HG02763 (cell line): ENCODE measurements around the gene SSRP1.
"Not testable (repeated sequence)": the region's sequence is repeated elsewhere in the genome, so short reads cannot be mapped to it uniquely, and the experiment has no call there.

Source experiments
- ATAC-seq: cut with Tn5 transposase; IDR thresholded peaks from one replicate; pipeline ENCODE4 v1.9.1; 2021; ENCODE audit warnings: mild to moderate bottlenecking, moderate library complexity; ENCODE audit not compliant: unreplicated experiment

SSRP1 gene

DNA sequence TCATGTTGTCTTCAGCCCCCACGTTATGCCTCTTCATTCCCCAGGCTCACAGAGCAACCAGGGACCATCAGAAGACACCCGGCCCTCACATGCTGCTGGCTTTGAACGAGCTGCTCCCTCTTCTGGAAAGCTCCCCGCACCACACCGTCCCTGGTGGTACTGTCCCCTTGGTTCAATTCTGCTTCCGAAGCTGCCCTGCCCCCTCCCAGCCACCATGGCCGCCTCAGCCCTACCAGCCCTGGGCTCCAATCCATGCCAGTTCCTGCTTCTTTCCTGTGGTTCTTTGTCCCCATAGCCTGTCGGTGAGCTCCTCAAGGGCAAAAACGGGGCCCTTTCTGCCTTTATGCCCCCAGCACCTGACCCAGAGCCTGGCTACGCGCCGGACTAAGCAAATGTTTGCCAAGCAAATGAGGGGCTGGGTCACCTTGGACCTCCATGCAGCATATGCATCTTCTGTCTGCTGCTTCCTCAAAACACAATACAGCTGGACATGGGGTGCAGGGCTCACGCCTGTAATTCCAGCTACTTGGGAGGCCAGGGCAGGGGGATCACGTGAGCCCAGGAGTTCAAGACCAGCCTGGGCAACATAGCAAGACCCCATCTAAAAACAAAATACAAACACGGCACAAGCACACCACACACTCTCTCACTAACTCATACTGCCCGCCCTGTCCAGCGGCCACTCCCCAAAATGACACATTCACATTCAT lies 32.3 kb downstream of the SSRP1 start:
- ATAC-seq: no peak

GRCh38 chr11:57302489-57302888 lies 33.2 kb downstream of the SSRP1 start:
- ATAC-seq: no peak

GRCh38 chr11:57301711-57302423 lies 33.8 kb downstream of the SSRP1 start:
- no peak for ATAC-seq

GRCh38 chr11:57300785-57301184 lies 34.9 kb downstream of the SSRP1 start:
- ATAC-seq: no peak

DNA sequence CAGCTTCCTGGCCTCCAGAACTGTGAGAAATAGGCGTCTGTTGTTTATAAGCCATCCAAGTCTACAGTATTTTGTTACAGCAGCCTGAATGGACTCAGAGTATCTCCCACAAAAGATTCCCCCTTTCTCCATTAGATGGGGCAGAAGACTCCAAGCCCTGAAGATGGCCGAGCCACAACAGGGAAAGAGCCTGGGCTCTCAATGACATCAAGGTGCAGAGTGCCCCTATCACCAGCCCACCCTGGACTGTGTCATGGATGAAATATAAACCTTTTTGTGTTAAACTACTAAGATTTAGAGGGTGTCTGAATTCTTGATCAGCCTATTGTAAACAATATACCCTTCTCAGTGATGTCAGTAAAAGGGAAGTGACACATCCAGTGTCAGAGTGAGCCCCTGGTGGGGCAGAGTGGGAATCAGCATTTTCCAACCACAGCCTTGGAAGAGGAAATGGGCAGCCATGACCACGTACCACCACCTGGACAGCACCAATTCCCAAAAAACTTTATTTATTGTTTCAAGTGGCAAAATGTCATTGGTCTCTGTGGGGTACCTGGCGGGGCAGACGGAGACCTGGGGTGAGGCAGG lies 36.4 kb downstream of the SSRP1 start:
- ATAC-seq: no peak

GRCh38 chr11:57297221-57297620 lies 38.5 kb downstream of the SSRP1 start:
- ATAC-seq: no peak

DNA sequence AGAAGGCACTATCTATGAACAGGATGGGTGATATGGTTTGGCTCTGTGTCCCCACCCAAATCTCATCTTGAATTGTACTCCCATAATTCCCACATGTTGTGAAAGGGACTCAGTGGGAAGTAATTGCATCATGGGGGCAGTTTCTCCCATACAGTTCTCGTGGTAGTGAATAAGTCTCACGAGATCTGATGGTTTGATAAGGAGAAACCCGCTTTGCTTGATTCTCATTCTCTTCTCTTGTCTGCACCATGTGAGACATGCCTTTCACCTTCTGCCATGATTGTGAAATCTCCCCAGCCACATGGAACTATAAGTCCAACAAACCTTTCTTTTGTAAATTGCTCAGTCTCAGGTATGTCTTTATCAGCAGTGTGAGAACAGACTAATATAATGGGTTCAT lies 39.5 kb downstream of the SSRP1 start:
- not testable (repeated sequence) for ATAC-seq

GRCh38 chr11:57294225-57295131 lies 41.2 kb downstream of the SSRP1 start:
- ATAC-seq: no peak

DNA sequence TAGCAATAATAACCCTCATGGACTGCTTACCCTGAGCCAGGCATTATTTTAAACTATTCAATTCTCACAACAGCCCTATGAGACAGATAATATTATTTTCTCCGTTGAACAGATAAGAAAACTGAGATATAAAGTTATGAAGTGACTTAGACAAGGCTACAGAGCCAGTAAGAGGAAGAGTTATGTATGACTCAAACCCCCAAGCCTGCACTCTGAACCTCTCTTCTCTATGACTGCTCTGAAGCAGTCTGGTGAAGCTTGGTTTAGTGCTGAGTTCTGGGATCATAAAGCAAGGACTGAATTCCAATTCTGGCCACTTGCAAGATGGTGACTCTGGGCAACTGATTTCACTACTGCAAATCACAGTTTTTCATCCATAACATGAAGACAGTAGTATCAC lies 45.4 kb downstream of the SSRP1 start:
- no peak for ATAC-seq

GRCh38 chr11:57288771-57289579 lies 46.7 kb downstream of the SSRP1 start:
- ATAC-seq: no peak

- no peak for ATAC-seq
Observed at GRCh38 chr11:57287884-57288283, 47.8 kb downstream of the SSRP1 start.

GRCh38 chr11:57283231-57283990 lies 52.3 kb downstream of the SSRP1 start:
- no peak for ATAC-seq

- not testable (repeated sequence) for ATAC-seq
Observed at GRCh38 chr11:57281546-57281945, 54.1 kb downstream of the SSRP1 start.

GRCh38 chr11:57279116-57279515 lies 56.6 kb downstream of the SSRP1 start:
- ATAC-seq: no peak

- no peak for ATAC-seq
Observed at GRCh38 chr11:57278721-57279095, 57.0 kb downstream of the SSRP1 start.

DNA sequence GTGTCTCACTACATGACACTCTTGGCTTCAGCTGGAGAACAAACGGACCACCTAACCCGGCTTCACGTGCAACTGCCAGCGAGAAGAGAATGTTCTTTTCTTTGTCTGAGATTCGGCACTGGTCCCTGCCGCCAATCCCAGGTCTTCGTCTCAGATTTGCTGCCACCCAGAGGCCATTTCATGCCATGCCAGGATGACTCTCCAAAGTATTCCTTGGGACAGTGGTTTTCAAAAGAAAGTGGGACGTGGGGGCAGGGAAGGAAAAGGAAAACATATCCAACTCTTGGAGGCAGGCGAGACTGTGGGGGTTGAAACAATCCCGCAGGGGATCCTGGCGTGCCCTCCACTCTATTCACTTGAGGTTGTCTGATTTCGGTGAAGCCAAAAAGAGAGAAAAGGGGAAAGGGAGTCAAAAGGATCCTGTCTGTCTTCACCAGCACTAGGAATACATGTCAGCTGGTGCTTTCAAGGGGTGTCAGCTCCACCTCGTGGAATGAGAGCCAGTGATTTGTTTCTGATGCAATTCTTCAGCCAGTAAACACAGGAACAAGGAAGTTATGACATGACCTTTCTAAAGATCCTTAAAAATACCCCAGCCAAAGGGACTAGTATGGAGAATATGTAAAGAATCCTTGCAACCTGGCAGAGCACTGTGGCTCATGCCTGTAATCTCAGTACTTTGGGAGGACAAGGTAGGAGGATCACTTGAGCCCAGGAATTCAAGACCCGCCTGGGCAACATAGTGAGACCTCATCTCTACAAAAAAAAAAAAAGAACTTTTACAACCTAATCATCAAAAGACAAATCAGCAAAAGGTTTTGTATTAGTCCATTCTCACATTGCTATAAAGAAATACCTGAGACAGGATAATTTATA lies 57.6 kb downstream of the SSRP1 start:
- no peak for ATAC-seq

- no peak for ATAC-seq
Observed at GRCh38 chr11:57276971-57277675, 58.6 kb downstream of the SSRP1 start.
